Medulla oblongata (tissue), 1 donor: ENCODE results near the gene NUP62.

Experiments
- DNase-seq: peaks from one replicate; pipeline ENCODE4 v3.0.0-alpha.2; 2015; ENCODE audit errors: extremely low spot score

The NUP62 gene

DNA sequence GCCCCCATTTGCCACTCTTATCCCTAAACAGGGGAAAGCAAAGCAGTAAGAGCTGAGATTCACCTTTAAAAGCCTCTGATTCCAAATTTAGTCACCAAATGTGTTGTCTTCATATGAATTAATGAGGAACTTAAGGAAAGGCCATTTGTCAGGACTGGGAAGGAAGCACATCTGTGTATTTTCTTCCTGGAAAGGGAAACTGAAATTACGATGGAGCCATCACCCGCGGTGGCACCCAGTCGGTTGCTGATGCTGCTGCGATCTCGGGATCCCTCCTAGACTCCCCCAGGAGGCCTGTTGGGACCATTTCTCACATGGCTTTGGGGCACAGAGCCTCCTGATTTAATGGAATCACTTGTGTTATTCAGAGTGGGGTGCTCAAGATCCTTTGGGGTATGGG, 25.2 kb downstream of the NUP62 start:
- DNase-seq: no peak

DNA sequence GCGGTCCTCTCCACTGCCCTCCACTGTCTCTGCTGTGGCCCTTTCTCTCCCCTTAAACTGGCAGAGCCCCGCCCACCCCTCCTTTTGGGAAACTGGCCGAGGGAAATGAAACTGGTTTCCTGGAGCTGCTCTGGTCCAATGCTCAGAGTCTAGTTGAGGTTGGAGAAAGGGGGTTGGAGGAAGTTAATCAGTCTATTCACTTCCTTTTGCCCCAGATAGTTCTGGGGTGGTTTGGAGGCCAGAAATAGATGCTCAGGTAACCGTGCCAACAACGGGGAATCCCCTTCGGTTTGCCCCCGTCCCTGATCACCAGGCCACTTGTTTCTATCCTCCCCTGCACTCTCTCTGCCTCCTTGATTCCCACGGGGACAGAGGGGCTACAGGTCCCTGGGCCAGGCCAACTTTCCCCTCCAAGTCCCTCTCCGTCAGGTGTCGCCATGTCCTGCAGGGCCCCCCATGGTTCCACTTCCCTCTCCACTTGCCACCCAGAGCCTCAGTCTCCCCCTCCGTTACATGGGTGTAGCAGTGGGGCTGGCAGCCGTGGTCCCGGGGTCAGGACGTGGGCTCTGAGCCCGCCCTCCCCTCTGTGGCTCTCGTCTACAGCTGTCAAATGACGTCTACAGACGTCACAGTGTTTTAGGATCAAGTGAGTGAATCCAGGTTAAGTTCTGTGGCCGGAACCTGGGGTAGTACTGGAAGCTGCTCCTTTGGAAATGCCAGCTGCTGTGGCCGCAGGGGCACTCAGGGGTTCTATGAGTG, 32.3 kb downstream of the NUP62 start, which contains the start of gene IL4I1:
Gene IL4I1 (minus strand): TSS at position 25 of the 759 bp plus-strand sequence. CDS start 727 bp downstream, outside the sequence.
- DNase-seq: peak; percentile 70

DNA sequence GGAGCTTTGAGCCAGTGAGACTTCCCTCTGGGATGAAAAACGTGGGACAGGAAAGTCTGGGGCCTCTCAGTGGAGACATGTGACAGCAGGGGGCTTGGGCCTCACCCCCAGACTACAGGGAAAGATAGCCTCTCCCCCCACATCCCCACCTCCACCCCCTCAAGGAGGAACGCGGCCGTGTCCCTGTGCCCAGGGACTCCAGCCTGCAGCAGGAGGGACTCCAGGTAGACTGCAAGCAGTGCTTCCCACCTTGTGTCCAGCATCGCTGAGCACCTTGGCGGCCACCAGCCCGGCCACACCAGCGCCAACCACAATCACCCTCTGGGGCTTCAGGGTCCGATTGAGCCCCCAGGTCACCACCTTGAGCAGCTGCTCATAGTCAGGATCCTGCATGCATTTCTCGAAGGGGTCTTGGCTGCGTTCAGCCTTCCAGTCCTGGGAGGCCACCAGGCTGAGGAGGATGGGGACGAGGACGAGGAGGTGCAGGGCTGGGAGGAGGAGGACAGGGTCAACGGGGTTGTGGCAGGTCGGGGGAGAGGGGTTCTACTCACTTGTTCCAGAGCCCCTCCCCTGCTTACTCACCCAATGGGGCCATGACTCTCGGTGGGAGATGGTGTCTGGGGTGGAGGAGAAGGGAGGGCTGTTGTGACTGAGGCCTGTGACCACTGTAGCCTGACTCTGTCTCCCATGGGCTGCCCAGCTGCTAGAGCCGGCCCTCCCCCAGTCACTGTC, 33.6 kb downstream of the NUP62 start:
- no peak for DNase-seq

DNA sequence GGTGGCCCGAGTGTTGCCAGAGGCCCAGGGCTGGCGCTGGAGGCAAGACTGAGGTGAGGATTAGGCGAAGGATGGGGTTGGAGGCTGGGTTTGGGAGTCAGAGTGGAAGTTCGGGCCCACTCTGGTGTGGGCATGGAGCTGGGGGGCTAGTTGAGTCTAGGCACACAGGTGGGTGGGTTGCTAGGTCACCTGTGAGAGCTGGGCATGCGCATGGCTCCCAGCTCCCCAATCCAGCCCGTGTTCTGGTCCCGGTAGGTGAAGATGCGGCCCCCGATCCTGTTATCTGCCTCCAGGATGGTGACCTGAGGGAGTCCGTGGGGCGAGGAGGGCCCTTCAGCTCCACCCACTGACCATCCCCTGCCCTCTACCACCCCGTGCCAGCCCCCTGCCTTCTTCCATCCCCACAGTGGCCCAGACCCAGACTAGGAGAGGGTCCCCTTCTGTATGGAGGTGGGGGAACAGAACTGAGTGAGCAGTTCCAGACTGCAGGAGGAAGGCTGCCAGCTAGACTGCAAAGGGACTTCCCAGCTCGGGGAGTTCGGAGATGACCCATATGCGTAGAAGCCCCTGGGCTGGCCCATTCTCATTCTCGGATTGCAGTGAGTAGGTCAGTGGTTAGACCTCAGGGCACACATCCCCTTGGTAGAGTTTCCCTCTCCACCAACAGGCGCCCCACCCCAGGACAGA, 34.3 kb downstream of the NUP62 start:
- no peak for DNase-seq

DNA sequence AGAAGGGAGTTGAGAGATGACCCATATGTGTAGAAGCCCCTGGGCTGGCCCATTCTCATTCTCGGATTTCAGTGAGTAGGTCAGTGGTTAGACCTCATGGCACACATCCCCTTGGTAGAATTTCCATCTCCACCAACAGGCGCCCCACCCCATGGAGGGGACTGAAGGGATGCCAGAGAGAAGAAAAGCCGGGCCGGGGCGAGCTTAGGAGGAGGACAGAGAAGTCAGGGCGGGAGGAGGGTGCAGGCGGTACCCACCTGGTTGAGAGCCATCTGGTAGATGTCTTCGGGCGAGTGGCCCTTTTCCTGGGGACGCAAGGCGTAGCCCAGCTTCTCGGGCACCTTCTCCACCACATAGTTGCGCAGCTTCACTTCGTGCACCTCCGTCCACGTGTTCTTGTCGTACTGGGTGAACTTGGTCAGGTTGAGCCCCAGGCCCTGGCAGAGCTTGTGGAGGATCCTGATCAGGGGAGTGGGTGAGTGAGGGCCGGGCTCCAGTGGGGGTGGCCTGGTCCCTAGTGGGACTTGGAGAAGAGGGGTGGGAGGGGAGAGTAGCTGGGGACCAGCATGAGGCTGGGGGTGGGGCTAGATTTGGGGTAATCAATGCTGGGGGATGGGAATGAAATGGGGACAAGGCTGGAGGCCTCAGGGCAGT, 35.2 kb downstream of the NUP62 start:
- no peak for DNase-seq

DNA sequence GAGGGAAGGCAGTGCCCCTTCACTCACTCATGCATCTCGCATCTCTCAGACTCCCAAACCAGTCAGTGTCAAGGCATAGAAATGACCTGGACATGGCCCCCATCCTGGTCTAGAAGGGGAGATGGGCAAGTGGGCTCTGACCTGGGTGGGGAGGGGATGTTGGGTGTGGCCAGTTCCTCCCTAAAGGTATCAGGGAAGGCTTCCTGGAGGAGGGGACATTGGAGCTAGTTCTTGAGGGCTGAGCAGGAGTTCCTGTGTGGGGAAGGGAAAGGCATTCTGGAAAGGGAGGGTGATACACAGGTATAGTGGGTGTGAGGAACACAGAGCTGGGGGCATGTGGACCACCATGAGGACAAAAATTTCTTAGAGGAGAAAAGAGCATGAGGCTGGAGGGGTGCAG, 36.6 kb downstream of the NUP62 start:
- DNase-seq: no peak

DNA sequence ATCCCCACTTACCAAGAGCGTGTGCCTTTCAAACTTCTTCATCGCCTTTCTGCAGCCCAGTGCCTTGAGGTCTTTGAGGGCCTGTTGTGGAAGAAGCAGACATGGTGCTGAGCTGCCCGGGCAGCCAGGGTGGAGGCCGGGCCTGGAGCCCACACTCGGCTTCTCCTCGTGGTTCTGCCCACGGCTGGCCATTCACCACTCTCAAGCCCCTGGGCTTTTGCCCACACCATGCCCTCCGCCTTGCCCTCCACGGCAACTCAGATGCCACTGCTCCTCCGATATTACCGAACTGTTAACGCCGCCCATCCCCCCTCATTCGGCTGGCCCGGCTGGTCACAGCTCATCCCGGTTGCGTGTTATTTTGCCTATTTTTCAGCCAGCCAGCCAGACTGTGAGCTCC, 37.9 kb downstream of the NUP62 start:
- no peak for DNase-seq

DNA sequence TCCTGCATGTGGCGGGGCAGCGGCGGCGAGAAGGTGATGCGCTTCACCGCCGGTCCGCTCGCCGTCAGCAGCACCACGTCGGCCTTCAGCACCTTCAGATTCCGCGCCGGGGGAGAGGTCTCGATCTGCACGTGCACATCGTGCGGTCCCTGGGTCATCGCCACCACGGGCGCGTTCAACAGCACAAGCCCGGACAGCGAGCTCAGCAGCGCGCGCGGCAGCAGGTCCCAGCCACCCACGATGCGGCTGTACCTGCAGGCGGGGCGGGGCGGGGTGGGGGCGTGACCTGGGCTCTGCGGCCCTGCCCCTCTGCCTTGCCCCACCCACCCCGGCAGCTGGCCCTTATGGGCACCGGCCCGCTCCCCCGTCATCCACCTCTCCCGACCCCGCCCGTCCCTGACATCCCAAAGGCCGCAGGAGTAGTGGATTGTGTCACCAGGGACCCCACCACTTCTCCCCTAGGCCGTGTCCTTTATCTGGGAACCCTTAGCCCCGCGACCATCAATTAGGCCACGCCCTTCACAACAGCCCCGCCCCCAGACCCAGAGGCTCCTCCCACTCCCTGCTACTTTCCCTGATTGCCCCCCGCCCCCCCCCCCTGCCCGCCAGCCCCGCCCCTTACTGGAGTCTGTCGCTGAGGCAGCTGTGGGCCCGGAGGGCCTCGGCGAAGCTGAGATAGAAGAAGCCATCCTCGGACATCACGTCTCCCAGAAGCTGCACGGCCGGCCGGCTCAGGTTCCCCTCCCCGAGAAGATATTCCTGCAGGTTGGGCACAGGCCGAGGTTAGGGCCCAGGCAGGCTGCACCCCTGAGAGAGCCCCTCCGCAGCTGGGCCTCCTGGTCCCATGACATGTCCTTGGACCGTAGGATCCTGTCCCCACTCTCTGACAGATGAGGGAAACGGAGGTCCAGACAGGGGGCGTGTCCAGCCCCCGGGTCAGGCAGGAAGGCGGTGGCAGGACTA, 38.7 kb downstream of the NUP62 start:
- no peak for DNase-seq

DNA sequence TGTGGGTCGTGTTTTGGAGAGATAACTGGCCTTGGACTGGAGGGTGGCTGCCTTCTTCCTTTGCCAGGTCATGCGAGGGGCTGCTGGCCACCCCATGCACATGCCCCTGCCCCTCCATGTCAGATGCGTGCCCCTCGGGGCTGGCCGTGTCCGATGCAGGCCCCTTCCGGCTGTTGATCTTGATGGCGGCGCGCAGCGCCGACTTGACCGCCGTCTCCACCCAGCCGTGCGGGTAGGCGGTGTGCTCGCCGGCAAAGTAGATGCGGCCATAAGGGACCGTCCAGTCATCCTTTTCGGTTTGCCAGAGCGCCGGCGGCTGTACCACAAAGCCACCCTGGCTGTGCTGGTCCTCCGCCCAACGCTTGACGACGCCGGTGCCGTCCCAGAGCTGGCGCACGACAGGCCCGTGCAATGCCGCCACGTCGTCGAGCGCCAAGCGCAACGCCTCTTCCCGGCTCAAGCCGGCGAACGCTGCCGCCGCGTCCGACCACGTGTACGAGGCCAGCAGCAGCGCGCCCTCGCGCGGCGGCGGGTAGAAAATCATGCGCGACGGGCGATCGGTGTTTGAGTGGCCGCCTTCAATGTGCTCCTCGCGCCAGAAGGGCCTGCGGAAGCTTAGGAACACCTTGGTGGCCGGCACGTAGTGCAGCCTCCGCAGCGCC, 39.5 kb downstream of the NUP62 start:
- peak; percentile 66 for DNase-seq

DNA sequence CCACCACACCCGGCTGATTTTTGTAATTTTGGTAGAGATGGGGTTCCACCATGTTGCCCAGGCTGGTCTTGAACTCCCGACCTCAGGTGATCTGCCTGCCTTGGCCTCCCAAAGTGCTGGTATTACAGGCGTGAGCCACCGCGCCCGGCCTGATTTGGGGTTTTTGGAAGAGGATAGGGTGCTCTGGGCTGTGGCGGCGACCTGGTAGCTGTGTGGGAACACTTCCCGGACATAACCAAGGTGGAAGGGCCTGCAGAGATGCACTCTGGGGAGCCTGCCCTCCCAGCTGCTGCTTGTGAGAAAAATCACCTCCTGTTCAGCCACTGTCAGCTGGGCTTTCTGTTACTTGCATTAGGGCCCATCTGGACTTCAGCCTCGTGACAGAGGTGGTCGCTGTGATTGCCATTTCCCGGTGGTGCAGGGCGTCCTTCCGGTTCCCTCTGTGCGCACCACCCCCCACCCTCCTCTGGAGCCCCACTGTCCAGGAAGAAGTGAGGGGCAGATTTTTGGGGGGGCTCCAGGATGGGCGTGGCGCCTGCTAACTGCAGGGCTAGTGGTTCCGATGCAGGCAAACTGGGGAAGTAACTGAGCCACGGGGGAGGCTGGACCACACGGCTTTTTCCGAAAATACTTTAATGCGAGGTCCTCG, 40.1 kb downstream of the NUP62 start:
- DNase-seq: no peak

DNA sequence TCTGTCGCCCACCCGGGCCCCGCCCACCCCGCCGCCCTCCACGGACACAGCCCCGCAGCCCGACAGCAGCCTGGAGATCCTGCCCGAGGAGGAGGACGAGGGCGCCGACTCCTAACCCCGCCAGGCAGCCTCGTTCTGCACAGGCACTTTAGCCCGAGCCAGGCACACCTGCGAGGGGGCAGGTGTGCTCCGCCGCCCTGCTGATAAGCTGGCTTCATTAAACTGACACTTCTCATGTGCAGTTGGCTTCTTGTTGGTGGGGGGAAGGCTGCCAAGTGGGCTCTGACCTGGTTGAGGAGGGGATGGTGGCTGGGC, 40.8 kb downstream of the NUP62 start:
- no peak for DNase-seq

DNA sequence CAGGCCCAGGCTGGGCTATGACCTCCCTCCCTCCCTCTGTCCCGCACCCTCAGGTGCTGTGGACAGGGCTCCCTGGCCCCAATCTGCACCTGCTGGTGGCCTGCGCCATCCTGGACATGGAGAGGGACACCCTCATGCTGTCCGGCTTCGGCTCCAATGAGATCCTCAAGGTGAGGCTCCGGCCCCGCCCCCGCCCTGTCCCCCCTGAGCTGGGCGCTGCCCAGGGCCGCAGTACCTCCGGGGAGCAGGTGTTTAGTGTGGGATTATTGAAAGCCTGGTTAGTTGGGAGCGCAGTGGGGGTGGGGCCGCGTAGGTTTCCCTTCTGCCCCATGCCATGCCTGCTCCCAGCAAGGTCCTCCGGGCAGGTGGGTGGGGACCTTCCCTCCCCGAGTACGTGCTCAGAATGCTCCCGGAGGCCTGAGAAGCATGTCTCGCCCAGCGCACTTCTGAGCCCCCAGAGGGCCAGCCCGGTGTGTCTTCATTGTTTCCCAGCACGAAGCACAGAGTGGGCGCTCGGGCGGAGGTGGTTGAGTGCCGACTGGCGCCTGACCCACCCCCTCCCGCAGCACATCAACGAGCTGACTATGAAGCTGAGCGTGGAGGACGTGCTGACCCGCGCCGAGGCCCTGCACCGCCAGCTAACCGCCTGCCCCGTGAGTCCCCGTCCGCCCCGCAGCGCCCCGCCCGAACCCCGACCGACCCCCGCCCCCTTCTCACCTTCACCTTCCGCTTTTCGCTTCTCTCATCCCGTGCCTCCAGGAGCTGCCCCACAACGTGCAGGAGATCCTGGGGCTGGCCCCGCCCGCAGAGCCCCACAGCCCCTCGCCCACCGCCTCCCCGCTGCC, 41.4 kb downstream of the NUP62 start:
- no peak for DNase-seq

DNA sequence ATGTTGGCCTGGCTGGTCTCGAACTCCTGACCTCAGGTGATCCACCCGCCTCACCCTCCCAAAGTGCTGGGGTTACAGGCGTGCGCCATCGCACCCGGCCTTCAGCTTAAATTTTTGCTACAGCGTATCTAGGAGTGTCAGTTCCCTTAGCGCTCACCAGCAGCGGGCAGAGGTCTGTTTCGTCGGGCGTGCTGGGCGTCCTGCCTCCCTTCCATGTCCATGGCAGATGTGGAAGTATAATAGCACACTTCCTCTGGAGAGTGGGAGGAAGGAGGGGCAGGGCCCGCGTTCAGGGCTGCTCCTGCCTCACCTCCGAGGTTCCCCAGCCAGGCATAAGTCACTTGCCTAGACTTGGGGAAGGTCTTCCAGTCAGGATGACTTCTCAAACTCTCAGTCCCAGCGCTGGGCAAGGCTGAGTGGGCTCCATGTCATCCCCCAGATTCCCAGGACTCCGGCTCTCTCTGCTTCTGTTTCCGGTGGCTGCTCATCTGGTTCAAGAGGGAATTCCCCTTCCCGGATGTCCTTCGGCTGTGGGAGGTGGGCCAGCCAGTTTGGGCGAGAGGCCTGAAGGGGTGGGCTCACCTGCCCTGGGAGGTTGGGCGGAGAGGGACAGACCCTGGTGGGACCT, 42.2 kb downstream of the NUP62 start:
- no peak for DNase-seq

DNA sequence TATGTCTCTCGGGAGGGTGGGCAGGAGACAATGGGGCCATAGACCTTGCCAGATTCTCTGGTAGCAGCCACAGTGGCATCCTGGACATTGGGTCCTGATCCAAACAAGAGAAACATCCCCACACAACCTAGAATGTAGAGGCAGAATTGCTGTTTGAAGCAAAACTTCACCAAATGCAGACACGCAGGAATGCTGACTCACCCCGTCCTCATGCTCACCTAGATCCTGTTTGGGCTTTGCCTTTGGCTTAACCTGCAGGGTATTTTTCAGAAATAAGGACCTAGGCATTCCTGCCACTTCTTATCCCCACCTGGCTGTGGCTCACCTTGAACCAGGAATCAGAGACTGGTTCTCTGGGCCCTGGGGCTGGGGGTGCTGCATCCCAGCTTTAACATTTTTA, 44.5 kb downstream of the NUP62 start:
- no peak for DNase-seq

DNA sequence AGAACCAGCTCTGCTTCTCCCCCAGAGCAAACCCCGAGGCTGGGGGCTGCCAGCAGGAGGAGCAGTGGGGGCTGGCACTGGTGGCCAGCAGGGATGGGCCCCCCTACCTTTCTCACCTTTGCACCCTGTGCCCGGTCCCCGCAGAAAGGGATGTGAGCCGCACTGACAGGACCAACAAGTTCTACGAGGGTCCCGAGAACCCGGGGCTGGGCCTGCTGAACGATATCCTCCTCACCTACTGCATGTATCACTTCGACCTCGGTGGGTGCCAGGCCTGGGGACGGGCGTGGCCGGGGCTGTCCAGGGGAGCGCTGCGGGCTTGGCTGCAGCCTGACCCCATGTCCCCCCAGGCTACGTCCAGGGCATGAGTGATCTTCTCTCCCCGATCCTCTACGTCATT, 45.2 kb downstream of the NUP62 start:
- DNase-seq: no peak

DNA sequence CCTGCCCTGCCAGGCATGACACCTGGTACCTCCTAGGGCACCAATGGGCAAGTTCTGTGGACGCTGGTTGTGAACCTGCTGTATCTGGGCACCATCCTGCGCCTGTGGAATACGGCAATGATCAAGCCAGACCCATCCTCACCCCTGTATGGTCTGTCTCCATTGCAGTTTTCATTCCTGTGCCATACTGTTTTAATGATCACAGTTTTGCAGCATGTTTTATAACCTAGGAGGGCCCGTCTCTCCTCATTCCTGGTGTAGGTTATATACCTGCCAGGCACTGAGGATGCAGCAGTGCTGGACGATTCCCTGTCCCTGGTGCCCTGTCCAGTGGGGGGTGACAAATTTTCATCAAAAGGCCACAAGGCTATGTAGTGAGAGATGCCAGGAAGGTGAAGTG, 46.2 kb downstream of the NUP62 start:
- no peak for DNase-seq

DNA sequence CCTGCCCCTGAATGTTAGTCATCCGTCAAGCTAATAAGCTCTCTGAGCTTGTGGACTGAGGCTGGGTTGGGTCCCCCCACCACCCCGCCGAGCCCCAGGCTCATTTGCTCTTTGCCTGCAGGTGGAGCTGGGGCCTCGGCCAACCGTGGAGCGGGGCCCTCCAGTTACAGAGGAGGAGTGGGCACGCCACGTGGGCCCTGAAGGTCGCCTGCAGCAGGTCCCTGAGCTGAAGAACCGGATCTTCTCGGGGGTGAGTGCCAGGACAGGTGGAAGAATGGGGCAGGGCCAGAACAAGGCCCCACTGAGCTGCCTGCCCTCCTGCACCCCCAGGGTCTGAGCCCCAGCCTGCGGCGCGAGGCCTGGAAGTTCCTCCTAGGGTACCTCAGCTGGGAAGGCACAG, 46.7 kb downstream of the NUP62 start:
- DNase-seq: no peak

DNA sequence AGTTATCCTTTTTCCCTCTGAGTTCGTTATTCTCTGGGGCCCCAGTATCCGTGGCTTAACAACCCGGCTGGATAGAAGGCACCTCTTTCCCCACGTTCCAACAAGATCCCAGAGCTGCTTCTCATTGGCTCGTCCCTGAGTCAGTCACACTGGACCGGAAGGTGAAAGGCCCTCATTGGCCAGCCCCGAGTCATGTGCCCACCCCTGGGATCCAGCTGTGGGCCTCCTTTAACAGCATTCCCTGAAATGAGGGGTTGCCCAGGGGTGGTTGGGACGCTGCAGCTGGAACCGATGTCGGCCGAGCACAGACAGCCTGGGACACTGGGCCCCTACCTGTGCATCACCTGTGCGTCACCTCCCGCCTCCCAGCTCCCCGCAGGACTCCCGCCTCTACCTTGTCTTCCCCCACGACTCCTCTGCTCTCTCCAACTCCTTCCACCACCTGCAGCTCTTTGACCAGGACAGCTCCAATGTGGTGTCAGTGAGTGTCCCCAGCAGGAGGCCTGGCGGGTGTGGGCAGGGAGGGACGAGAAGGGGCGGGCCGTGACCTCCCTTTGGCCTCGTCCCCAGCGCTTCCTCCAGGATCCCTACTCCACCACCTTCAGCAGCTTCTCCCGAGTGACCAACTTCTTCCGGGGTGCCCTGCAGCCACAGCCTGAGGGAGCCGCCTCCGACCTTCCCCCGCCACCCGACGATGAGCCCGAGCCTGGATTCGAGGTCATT, 47.5 kb downstream of the NUP62 start:
- no peak for DNase-seq
